Ureter (tissue), 1 donor: ENCODE measurements around the gene SYNE2. TPM values are rescaled to one million over a fixed set of nuclear protein-coding genes. Genes with fewer than 3 reads are reported as not detected.

ENCODE experiments used
- DNase-seq: peaks from one replicate; pipeline ENCODE4 v3.0.0-alpha.2; 2020; ENCODE audit warnings: low spot score
- total RNA-seq: library from RNA; stranded (reverse); gene quantifications from one replicate; pipeline ENCODE4 v1.2.4, GENCODE V29; 2023
- donor health status: DM: yes; HTN: yes; CAD: no.

The SYNE2 gene
- total RNA-seq, 1 donor from 2014 or later = 113 TPM

GRCh38 chr14:64218344-64219240 is 365.8 kb downstream of the SYNE2 start:
- no peak for DNase-seq

GRCh38 chr14:64220056-64220455 is 367.3 kb downstream of the SYNE2 start:
- DNase-seq = no peak

GRCh38 chr14:64220466-64220865 is 367.7 kb downstream of the SYNE2 start:
- DNase-seq = no peak

- DNase-seq = no peak
These were observed 368.7 kb downstream of the SYNE2 start for GRCh38 chr14:64221391-64222003.

- DNase-seq = no peak
These were observed 372.4 kb downstream of the SYNE2 start for GRCh38 chr14:64225151-64225757.

GRCh38 chr14:64227856-64228255 is 375.1 kb downstream of the SYNE2 start:
- no peak for DNase-seq

- no peak for DNase-seq
These were observed 376.7 kb downstream of the SYNE2 start for GRCh38 chr14:64229489-64229888.

GRCh38 chr14:64232095-64232838 is 379.5 kb downstream of the SYNE2 start:
- DNase-seq = peak; percentile 41

- peak; percentile 38 for DNase-seq
These were observed 380.1 kb downstream of the SYNE2 start for GRCh38 chr14:64232944-64233343.

- no peak for DNase-seq
These were observed 380.9 kb downstream of the SYNE2 start for GRCh38 chr14:64233531-64234190.

- DNase-seq = peak; percentile 45
These were observed 382.3 kb downstream of the SYNE2 start for GRCh38 chr14:64234877-64235651.

GRCh38 chr14:64235652-64236640 is 383.1 kb downstream of the SYNE2 start:
- peak; percentile 30 for DNase-seq

- DNase-seq = peak; percentile 25
These were observed 385.2 kb downstream of the SYNE2 start for GRCh38 chr14:64238049-64238448.

- DNase-seq = no peak
These were observed 385.8 kb downstream of the SYNE2 start for GRCh38 chr14:64238631-64239030.

- no peak for DNase-seq
These were observed 391.5 kb downstream of the SYNE2 start for GRCh38 chr14:64244279-64244678.

GRCh38 chr14:64245491-64245890 is 392.7 kb downstream of the SYNE2 start:
- no peak for DNase-seq

GRCh38 chr14:64246688-64247087 is 393.9 kb downstream of the SYNE2 start:
- DNase-seq = no peak

GRCh38 chr14:64247195-64247594 is 394.4 kb downstream of the SYNE2 start:
- DNase-seq = no peak

- no peak for DNase-seq
These were observed 395.9 kb downstream of the SYNE2 start for GRCh38 chr14:64248689-64249088.
